Activated CD4-positive, alpha-beta T cell treated with anti-CD3 and anti-CD28 coated beads, Interleukin-2, amount 50 U/mL, for 16 hours (primary cell): ENCODE data around the gene MNS1.
"Not testable (repeated sequence)": the region's sequence is repeated elsewhere in the genome, so short reads cannot be mapped to it uniquely, and the experiment has no call there.

Source experiments
- DNase-seq: peaks from one replicate; pipeline ENCODE4 v3.0.0-alpha.2; 2020

Gene MNS1

GRCh38 chr15:56445746-56446145 lies 19.2 kb downstream of the MNS1 start:
- no peak for DNase-seq

GRCh38 chr15:56442354-56442753 lies 22.6 kb downstream of the MNS1 start:
- no peak for DNase-seq

GRCh38 chr15:56440214-56440770 lies 24.6 kb downstream of the MNS1 start:
- no peak for DNase-seq

DNA sequence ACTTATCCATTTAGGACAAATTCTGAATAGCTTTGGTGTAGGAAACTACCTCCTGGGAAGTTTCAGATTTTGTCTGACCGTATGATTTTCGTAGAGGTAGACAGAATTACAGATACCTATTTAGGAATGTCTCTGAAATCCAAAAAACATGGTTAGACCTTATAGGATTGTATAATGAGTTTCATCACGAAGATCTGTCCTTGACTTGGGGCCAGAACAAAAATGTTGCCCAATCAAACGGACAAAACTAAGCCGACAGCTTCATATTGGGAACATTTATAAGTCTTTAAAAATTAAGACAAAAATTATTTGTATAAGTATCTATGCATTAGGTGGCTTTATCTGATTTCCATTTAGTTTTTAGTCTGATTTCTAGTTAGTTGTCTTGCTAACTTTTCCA lies 32.6 kb downstream of the MNS1 start:
- DNase-seq, result no peak

- DNase-seq, result peak; percentile 33
Measured at GRCh38 chr15:56428821-56429458, 36.0 kb downstream of the MNS1 start.

- no peak for DNase-seq
Measured at GRCh38 chr15:56425976-56426375, 39.0 kb downstream of the MNS1 start.

DNA sequence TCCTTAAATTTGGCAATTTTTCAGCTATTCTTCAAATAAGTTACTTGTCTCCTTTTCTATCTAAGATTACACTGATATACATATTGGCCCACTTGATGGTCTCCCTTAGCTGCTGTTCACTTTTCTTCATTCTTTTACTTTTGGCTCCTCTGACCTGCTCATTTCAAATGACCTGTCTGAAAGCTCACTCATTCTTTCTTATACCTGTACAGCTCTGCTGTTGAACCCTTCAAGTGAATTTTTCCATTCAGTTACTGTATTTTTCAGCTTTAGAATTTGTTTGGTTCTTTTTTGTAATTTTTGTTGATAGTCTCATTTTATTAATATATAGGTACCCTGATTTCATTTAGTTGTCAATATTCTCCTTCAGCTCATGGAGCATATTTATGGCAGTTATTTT lies 39.7 kb downstream of the MNS1 start:
- DNase-seq, result no peak

GRCh38 chr15:56413114-56413733 lies 51.7 kb downstream of the MNS1 start:
- DNase-seq, result not testable (repeated sequence)

DNA sequence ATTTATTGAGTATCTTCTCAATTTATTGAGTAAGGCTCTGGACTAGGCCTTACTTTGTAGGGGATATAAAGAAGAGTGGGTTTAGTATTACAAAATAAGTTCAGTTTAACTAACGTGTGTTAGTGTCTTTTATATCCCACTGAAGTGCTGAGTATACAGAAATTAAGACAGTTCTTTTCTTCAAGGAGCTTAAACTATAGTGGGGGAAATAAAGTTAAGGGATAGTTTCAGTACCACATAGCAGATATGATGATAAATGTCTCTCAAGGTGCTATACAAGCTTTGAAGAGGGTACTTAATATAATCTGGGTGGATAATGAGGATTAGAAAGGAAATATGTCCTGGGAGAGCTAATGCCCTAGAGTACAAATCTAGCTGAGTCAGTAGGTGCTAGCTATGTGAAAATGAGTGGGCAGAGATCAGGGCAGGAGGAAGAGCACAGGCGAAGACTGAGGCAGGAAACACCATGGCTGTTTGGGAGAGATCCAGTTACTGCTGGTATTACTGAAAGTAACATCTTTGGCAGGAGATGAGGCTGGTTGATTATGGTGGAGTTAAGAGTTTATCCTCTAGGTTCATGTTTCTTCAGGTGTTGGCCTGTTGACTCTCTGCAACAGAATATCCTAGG lies 53.7 kb downstream of the MNS1 start:
- DNase-seq, result no peak

DNA sequence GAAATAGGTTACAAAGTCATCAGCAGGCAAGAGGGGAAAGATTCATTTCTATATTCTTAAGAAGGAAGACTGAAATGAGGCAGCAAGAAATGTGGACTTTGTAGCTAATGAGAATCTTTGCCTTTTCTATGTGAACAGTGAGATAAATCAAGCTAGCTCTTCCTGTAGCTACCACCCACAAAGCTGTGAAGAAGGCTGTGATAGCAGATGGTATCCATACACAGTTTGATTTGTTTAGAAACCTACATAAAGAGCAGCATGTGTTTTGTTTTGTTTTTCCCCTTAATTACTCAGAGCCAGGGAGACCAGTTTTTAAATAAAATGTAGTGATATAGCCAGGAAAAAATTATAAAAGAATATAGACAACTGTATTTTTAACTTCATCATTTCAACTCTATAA lies 54.2 kb downstream of the MNS1 start:
- DNase-seq, result no peak

GRCh38 chr15:56399209-56399608 lies 65.7 kb downstream of the MNS1 start:
- not testable (repeated sequence) for DNase-seq

DNA sequence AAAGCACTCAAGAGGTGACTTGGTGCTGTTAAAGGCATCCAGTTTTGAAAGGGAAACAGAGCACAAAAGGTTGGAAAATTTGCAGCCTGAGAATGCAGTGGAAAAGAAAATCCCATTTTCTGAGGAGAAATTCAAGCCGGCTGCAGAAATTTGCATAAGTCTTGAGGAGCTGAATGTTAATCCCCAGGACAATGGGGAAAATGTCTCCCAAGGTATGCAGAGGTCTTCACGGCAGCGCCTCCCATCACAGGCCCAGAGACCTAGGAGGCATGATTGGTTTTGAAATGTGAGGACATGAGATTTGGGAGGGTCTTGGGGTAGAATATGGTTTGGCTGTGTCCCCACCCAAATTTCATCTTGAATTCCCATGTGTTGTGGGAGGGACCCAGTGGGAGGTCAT lies 67.6 kb downstream of the MNS1 start:
- DNase-seq, result not testable (repeated sequence)

DNA sequence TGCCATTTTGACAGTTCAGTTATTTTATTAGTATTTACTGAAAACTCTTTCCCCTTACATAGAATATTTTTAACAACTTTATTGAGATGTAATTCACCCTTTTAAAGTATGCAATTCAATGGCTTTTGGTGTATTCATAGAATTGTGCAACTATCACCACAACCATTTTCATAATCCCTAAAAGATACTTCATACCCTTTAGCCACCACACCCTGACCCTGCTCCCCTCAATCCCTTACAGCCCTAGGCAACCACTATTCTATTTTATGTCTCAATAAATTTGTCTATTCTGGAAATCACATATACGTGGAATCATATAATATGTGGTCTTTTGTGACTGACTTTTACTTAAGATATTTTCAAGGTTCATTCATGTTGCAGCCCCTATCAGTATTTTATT lies 70.0 kb downstream of the MNS1 start:
- DNase-seq, result no peak

GRCh38 chr15:56393277-56393676 lies 71.7 kb downstream of the MNS1 start:
- DNase-seq, result no peak

DNA sequence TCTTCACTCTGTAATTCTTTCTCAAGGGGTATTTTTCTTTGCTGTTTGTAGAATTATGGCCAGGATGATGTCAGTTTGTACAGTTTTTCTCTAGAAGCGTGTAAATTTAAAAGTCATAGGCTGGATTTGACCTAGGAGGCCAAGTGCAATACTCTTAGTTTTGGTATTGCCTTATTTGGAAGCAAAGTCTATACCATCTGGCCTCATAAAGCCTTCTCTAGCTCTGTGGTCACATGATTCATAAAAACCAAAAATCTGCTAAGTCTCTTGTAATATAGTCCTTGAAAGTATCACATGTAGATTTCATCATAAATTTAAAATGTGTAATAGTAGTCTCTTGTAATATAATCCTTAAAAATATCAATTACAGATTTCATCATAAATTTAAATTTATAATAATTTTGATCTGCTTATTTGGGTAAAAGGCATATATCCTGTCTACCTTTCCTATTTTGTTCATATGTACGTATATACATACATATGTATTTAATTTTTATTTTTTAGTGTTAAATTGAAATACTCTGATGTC lies 74.1 kb downstream of the MNS1 start:
- no peak for DNase-seq

- DNase-seq, result no peak
Measured at GRCh38 chr15:56385908-56386307, 79.0 kb downstream of the MNS1 start.

- DNase-seq, result no peak
Measured at GRCh38 chr15:56383010-56383409, 81.9 kb downstream of the MNS1 start.
